Lung (tissue), 12 donors: ENCODE data around the gene DDX10. TPM values are rescaled to one million over a fixed set of nuclear protein-coding genes. Genes with fewer than 3 reads are reported as not detected.
"Not testable (repeated sequence)": the region's sequence is repeated elsewhere in the genome, so short reads cannot be mapped to it uniquely, and the experiment has no call there.

Experiments
- ATAC-seq: fragments of 200-7000 bp; cut with Tn5 transposase; one replicate; pipeline ENCODE4 v1.9.1; 2020; ENCODE audit warnings: moderate number of reproducible peaks; ENCODE audit not compliant: insufficient read depth, low FRiP score
- DNase-seq, 3 donors: peaks; one replicate each; pipeline ENCODE4 v3.0.0-alpha.2; 2013 to 2017
- H3K27ac ChIP-seq, 2 donors: one replicate each; pipeline ENCODE4 v1.5.1; 2013; ENCODE audit warnings: mild to moderate bottlenecking in 2 of 2, moderate library complexity in 2 of 2, control low read depth in 1 of 2, inconsistent platforms in 1 of 2, low read depth in 1 of 2, low read length in 1 of 2
- H3K27me3 ChIP-seq, 3 donors: one replicate each; pipeline ENCODE4 v1.5.1; 2013; ENCODE audit warnings: low read length in 2 of 3; ENCODE audit not compliant: control insufficient read depth in 3 of 3, insufficient read depth in 3 of 3
- H3K36me3 ChIP-seq, 4 donors: one replicate each; pipeline ENCODE4 v1.5.1; 2013; ENCODE audit warnings: low read length in 4 of 4, mild to moderate bottlenecking in 1 of 4, moderate library complexity in 1 of 4; ENCODE audit not compliant: control insufficient read depth in 4 of 4, insufficient read depth in 4 of 4
- H3K4me1 ChIP-seq, 5 donors: one replicate each; pipeline ENCODE4 v1.5.1; 2013; ENCODE audit warnings: low read length in 5 of 5, mild to moderate bottlenecking in 2 of 5, moderate library complexity in 1 of 5; ENCODE audit not compliant: control insufficient read depth in 5 of 5, insufficient read depth in 5 of 5
- H3K4me3 ChIP-seq: one replicate; pipeline ENCODE4 v1.5.1; 2013; ENCODE audit warnings: mild to moderate bottlenecking, control low read depth, moderate library complexity
- H3K9ac ChIP-seq, 2 donors: one replicate each; pipeline ENCODE4 v1.5.1; 2013; ENCODE audit warnings: low read length in 2 of 2, control low read depth in 1 of 2; ENCODE audit not compliant: insufficient read depth in 1 of 2
- H3K9me3 ChIP-seq, 4 donors: one replicate each; pipeline ENCODE4 v1.5.1; 2013; ENCODE audit warnings: low read length in 3 of 4, mild to moderate bottlenecking in 1 of 4, moderate library complexity in 1 of 4; ENCODE audit not compliant: control insufficient read depth in 4 of 4, insufficient read depth in 3 of 4
- WGBS, 2 donors: extraction: QIAGEN DNeasy Blood & Tissue Kit; methylation state at CpG; one replicate each; pipeline ENCODE4 v1.1.7; 2013; 5-methylcytosine and 5-hydroxymethylcytosine counted together
- polyA plus RNA-seq, 2 donors: library from polyadenylated mRNA; stranded (reverse); fragments of 200-250 nt; gene quantifications; one replicate each; pipeline ENCODE4 v1.2.1, GENCODE V29; 2013
- total RNA-seq, 2 donors: library from RNA; depleted of rRNA in 1 of 2; stranded (reverse); fragments of >200 nt in 1 of 2; gene quantifications; one replicate each; pipeline ENCODE4 v1.2.1, GENCODE V29; 2014 to 2021
- TF ChIP-seq, protein P1 (sequence below): IDR thresholded peaks from 2 replicates; pipeline ENCODE4 v1.5.1; 2012; ENCODE audit warnings: mild to moderate bottlenecking; ENCODE audit errors: control extremely low read depth, extremely low read depth
- donor health status: control.
- donor health status: control.
- donor health status: Bipolar disorder and iron deficiency.
- donor health status: healthy.
- donor health status: DM: yes; HTN: yes; CAD: no.

Gene DDX10
- total and polyA plus RNA-seq, 4 donors = 13.9 to 30.5 (median 18.8) TPM

DNA sequence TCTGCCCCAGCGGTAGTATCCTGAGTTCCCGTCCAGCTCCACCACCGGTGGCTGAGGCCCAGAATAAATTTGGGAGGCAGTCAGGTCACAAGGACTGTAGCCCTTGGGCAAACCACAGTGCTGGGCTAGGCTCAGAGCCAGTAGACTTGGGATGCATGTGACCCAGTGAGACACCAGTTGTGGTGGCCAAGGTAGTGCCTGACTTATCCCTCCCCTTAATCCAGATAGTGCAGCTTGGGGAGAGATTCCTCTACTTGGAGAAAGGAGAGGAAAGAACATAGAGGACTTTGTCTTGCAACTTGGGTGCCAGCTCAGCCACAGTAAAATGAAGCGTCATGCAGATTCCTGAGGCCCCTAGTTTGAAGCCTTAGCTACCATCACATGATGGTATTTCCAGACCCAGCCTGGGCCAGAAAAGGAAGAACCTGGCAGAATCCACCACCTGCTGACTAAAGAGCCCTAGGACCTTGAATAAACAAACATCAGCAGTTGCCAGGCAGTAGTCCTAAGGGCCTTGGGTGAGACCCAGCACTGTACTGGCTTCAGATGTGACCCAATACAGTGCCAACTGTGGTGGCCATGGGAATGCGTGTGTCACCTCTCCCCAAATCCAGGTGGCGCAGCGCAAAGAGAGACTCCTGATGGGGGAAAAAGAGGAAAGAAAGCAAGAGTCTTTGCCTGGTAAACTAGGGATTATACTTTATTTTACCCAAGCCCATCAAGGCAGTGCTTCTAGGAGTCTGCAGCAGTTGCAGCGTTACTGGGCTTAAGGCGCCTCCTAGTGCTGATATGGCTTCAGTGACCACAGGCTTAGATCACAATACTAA lies 17.0 kb upstream of the DDX10 start:
- Histone ChIP-seq H3K36me3 (no peaks in the 10 kb centered on the region), H3K27ac (peak overlapping the region in 1 of 2 donors; percentile 60), H3K9ac (no peak overlapping the region), H3K9me3 (no peaks in the 10 kb centered on the region), H3K4me3 (no peak overlapping the region), H3K4me1 (no peaks in the 10 kb centered on the region), H3K27me3 (no peaks in the 10 kb centered on the region)
- 62 to 65% methylated on average over 9 of the region's 9 CpGs for WGBS, 2 donors
- TF ChIP-seq, protein P1, sequence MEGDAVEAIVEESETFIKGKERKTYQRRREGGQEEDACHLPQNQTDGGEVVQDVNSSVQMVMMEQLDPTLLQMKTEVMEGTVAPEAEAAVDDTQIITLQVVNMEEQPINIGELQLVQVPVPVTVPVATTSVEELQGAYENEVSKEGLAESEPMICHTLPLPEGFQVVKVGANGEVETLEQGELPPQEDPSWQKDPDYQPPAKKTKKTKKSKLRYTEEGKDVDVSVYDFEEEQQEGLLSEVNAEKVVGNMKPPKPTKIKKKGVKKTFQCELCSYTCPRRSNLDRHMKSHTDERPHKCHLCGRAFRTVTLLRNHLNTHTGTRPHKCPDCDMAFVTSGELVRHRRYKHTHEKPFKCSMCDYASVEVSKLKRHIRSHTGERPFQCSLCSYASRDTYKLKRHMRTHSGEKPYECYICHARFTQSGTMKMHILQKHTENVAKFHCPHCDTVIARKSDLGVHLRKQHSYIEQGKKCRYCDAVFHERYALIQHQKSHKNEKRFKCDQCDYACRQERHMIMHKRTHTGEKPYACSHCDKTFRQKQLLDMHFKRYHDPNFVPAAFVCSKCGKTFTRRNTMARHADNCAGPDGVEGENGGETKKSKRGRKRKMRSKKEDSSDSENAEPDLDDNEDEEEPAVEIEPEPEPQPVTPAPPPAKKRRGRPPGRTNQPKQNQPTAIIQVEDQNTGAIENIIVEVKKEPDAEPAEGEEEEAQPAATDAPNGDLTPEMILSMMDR = peak; percentile 63
- ATAC-seq (peak; percentile 90), DNase-seq (peak; percentile 72 to 88 (median 83))

DNA sequence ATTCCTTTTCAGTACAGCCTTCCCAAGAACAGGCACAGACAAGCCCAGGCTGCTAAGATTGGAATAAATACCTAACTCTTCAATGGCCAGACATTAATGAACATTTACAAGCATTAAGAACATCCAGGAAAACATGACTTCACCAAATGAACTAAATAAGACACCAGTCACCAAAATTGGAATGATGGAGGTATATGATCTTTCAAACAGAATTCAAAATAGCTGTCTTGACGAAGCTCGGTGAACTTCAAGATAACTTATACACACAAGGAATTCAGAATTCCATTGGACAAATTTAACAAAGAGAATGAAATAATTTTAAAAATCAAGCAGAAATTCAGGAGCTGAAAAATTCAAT lies 16.4 kb upstream of the DDX10 start:
- Histone ChIP-seq H3K4me1 (no peaks in the 10 kb centered on the region), H3K4me3 (no peak overlapping the region), H3K36me3 (no peaks in the 10 kb centered on the region), H3K27ac (no peak overlapping the region), H3K27me3 (no peaks in the 10 kb centered on the region), H3K9me3 (no peaks in the 10 kb centered on the region), H3K9ac (no peak overlapping the region)
- no peak for ATAC-seq
- 90 to 92% methylated on average over 2 of the region's 2 CpGs for WGBS, 2 donors
- no peak for DNase-seq
- TF ChIP-seq, protein P1 = no peak

DNA sequence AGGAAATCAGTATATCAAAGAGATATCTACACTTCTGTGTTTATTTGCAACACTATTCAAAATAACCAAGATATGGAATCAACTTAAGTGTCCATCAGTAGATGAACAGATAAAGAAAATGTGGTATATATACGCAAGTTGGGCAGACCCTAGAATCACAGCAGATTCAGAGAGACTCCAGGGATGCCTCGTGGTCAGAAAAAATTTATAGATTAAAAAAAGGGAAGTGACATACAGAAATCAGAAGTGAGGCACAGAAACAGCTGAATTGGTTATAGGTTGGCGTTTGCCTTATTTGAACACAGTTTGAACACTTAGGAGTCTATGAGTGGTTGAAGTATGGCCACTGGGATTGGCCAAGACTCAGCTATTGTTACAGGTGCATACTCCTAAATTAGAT lies 10.8 kb upstream of the DDX10 start:
- not testable (repeated sequence) for H3K27ac ChIP-seq, H3K4me3 ChIP-seq, DNase-seq, H3K4me1 ChIP-seq, ATAC-seq, H3K36me3 ChIP-seq, H3K27me3 ChIP-seq, H3K9me3 ChIP-seq, H3K9ac ChIP-seq
- WGBS, 2 donors = 49 to 55% methylated on average over 3 of the region's 3 CpGs

DNA sequence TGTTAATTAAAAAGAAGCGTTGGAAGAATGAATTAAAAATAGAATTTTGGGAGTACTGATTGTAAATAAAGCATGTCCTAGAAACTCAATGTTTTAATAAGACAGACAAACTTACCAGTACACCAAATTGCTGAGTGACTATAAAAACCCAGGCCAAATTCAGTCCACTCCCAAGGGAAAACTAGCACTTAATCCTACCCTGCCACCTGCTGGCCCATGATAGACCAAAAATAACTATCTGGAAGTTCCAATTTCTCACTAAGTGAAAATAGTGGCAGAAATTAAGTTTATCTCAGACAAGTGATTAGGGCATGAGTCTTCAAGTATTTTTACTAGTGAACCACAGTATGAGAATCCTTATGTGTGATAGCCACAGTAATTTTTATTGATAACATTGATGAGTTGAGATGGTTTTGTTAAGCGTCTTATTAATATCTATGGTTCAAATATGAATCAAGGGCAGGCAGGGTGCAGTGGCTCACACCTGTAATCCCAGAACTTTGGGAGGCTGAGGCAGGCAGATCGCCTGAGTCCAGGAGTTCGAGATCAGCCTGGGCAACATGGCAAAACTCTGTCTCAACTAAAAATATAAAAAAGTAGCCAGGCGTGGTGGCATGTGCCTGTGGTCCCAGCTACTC lies 9.8 kb upstream of the DDX10 start:
- H3K27me3 ChIP-seq = no peaks in the 10 kb centered on the region
- TF ChIP-seq, protein P1 = no peak
- WGBS, 2 donors = 69 to 77% methylated on average over 5 of the region's 5 CpGs
- ATAC-seq = no peak
- H3K27ac ChIP-seq = no peak overlapping the region
- no peaks in the 10 kb centered on the region for H3K4me1 ChIP-seq
- no peaks in the 10 kb centered on the region for H3K9me3 ChIP-seq
- no peak overlapping the region for H3K4me3 ChIP-seq
- DNase-seq = peak; percentile 26 to 56 (median 43)
- no peak overlapping the region for H3K9ac ChIP-seq
- no peaks in the 10 kb centered on the region for H3K36me3 ChIP-seq
